ENCODE results near the gene CFAP46.
"Not testable (repeated sequence)": the region's sequence is repeated elsewhere in the genome, so short reads cannot be mapped to it uniquely, and the experiment has no call there.

Gene CFAP46

DNA sequence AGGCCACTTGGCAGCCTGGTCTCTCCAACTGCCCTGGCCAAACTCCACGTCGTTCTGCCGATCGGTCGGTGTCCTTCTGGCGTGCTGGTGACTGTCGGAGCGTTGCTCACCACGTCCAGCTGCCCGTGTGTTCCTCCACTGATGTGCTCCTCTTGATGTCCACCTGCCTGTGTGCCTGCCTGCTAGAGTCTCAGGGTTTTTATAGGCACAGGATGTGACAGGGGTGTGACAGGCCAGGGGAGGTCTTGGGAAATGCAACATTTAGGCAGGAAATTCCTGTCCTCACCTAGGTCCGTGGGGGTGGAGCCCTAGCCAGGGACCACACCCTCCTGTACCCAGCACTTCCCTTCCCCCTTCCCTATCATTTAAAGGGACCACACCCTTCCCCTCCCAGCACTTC lies 25.2 kb upstream of the CFAP46 start:
- DNase-seq (ENCODE audit: low spot score), result no peak
- TF ChIP-seq, protein P1, sequence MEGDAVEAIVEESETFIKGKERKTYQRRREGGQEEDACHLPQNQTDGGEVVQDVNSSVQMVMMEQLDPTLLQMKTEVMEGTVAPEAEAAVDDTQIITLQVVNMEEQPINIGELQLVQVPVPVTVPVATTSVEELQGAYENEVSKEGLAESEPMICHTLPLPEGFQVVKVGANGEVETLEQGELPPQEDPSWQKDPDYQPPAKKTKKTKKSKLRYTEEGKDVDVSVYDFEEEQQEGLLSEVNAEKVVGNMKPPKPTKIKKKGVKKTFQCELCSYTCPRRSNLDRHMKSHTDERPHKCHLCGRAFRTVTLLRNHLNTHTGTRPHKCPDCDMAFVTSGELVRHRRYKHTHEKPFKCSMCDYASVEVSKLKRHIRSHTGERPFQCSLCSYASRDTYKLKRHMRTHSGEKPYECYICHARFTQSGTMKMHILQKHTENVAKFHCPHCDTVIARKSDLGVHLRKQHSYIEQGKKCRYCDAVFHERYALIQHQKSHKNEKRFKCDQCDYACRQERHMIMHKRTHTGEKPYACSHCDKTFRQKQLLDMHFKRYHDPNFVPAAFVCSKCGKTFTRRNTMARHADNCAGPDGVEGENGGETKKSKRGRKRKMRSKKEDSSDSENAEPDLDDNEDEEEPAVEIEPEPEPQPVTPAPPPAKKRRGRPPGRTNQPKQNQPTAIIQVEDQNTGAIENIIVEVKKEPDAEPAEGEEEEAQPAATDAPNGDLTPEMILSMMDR (IDR thresholded peaks at IDR 0.05), result no peak
- no peak overlapping the region for H3K27ac ChIP-seq
- no peak overlapping the region for H3K4me3 ChIP-seq

DNA sequence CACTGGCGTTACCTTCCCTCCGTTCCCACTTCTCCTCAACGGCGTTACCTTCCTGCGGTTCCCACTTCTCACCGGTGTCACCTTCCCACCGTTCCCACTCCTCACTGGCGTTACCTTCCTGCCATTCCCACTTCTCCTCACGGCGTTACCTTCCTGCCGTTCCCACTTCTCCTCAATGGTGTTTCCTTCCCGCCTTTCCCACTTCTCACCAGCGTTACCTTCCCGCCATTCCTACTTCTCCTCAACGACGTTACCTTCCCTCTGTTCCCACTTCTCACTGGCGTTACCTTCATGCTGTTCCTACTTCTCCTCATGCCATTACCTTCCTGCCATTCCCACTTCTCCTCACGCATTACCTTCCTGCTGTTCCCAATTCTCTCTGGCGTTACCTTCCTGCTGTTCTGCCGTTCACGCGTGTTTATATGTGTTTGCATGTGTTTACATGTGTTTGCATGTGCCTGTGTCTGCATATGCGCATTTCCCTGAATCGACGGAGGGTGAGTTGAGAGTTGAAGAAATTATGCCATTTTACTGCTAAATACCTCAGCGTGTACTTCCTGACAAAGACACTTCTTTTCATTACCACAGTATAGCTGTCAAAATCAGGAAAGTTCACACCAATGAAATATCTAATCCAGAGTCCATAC lies 23.2 kb upstream of the CFAP46 start:
- DNase-seq (ENCODE audit: low spot score), result no peak
- TF ChIP-seq, protein P1 (IDR thresholded peaks at IDR 0.05), result no peak
- H3K27ac ChIP-seq, result no peak overlapping the region
- H3K4me3 ChIP-seq, result no peak overlapping the region

DNA sequence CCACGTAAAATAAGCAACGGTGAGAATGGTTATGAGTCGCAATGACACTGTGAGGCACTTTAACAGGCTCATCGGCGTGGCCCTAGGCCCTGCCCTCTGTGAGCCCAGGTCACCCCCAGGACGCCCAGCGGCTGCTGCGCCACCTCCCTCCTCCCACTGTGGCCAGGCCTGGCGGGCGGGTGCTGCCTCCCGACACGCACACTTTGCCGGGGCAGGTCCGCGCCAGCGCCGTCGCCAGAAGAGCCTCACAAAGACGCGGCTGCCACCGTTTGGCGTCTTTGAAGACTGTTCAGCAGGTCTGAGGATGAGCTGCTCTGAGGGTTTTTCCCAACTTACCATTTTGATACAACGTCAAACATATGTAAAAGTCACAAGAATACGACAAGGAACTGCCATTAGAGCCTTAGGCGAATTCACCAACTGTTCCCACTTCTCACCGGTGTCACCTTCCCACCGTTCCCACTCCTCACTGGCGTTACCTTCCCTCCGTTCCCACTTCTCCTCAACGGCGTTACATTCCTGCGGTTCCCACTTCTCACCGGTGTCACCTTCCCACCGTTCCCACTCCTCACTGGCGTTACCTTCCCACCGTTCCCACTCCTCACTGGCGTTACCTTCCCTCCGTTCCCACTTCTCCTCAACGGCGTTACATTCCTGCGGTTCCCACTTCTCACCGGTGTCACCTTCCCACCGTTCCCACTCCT lies 22.5 kb upstream of the CFAP46 start:
- not testable (repeated sequence) for H3K27ac ChIP-seq; DNase-seq (ENCODE audit: low spot score); H3K4me3 ChIP-seq

DNA sequence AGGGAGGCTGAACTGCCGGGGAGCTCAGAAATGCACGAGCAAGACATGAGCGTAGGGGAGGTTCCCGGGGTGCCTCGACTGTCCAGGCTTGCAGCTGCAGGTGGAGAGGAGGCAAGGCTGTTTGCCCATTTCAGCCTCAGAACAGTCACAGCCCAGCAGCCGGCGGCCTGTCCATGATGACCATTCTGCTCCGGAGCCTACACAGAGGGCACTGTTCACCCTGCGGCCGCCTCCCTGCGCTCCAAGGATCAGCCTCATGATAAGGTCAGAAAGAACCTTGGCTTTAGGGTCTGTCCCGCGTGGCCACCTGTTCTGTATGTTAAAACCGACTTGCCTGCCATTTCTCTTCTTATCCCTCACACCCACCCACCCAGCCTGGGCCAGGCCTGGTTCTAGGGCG lies 21.9 kb upstream of the CFAP46 start:
- no peak for DNase-seq (ENCODE audit: low spot score)
- Histone ChIP-seq H3K27ac (no peak overlapping the region), H3K4me3 (no peak overlapping the region)
- TF ChIP-seq, protein P1 (IDR thresholded peaks at IDR 0.05), result no peak

DNA sequence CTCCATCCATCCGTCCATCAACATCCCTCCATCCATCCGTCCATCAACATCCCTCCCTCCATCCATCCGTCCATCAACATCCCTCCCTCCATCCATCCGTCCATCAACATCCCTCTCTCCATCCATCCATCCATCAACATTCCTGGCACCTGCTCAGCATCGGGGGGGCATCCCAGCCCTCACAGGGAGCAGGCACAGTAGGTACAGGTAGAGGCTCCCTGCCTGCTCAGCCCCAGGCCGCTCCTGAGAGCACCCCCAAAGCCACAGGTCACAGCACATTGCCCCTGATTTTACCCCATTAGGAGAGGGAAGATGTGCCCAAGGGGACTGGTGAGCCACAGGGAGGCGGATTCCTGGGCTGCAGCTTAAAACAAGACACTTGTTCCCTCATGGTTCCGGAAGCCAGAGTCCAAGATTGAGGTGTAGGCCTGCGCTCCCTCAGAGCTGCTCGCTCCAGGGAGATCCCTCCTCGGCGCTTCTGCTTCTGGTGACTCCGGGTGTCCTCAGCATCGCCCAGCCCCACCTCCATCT lies 21.1 kb upstream of the CFAP46 start:
- TF ChIP-seq, protein P1 (IDR thresholded peaks at IDR 0.05), result no peak

DNA sequence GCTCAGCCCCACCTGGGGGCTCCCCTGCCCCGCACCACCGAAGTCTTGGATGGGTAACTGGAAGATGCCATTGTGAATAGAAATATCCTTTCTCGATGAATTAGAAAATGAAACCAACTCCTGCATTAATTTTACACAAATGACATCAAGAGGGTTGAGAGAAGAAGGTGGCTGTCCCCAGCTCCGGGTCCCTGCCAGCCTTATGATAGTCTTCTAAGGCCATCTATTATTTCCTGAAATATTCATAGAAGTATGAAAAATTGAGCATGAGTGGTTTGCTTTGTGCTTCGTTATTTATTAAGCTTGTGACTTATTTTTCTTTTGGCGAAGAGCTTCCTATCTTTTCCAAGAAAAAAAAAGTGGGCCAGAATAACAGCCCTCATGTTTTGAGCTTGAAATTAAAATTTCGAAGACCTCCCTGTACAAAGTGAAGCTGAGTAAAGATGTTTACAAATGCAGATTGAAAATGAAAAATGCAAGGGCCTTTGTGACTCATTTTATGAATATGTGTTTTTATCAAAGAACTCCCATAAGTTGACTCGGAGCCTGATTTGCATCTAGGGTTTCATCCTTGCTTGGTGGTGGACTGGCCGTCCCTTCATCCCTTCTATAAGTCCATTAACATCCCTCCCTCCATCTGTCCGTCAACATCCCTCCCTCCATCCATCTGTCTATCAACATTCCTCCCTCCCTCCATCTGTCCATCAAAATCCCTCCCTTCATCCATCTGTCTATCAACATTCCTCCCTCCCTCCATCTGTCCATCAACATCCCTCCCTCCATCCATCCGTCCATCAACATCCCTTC lies 20.5 kb upstream of the CFAP46 start:
- TF ChIP-seq, protein P1 (IDR thresholded peaks at IDR 0.05), result no peak
- Histone ChIP-seq H3K4me3 (peak overlapping the region; percentile 85), H3K27ac (no peak overlapping the region)
- no peak for DNase-seq (ENCODE audit: low spot score)

More for the DNA sequence above, 21.1 kb upstream of the CFAP46 start:
- DNase-seq (ENCODE audit: low spot score), result no peak
- no peak overlapping the region for H3K27ac ChIP-seq
- H3K4me3 ChIP-seq, result no peak overlapping the region

Data from coronary artery (tissue), 2 donors.